ENCODE measurements around the gene RABAC1.

RABAC1 gene

GRCh38 chr19:41927497-41928192 lies 31.5 kb downstream of the RABAC1 start:
- no peak for DNase-seq
- no peaks in the 10 kb centered on the region for H3K9me3 Mint-ChIP-seq
- H3K27ac Mint-ChIP-seq: no peak overlapping the region
- H3K4me3 Mint-ChIP-seq: no peak overlapping the region
- H3K27me3 Mint-ChIP-seq: peaks cover 6 to 26% of the 10 kb centered on the region in 2 donors
- peak; percentile 40 for ATAC-seq (replicated peaks)
- H3K36me3 Mint-ChIP-seq (ENCODE audit: insufficient read depth): peaks cover 14% of the 10 kb centered on the region
- peaks cover 21 to 22% of the 10 kb centered on the region in 2 donors for H3K4me1 Mint-ChIP-seq (ENCODE audit: low read depth in 2 of 2)

- no peak overlapping the region for H3K4me3 Mint-ChIP-seq
- H3K27me3 Mint-ChIP-seq: peaks cover 12 to 33% of the 10 kb centered on the region in 2 donors
- ATAC-seq (replicated peaks) (no peak), DNase-seq (no peak)
- H3K9me3 Mint-ChIP-seq: no peaks in the 10 kb centered on the region
- no peak overlapping the region for H3K27ac Mint-ChIP-seq
- H3K4me1 Mint-ChIP-seq (ENCODE audit: low read depth in 2 of 2): peaks cover 19 to 26% of the 10 kb centered on the region in 2 donors
- peaks cover 14% of the 10 kb centered on the region for H3K36me3 Mint-ChIP-seq (ENCODE audit: insufficient read depth)
These were observed 32.2 kb downstream of the RABAC1 start for GRCh38 chr19:41926763-41927496.

- peaks cover 16% of the 10 kb centered on the region for H3K36me3 Mint-ChIP-seq (ENCODE audit: insufficient read depth)
- H3K27ac Mint-ChIP-seq: no peak overlapping the region
- no peak overlapping the region for H3K4me3 Mint-ChIP-seq
- ATAC-seq (replicated peaks) (no peak), DNase-seq (no peak)
- peaks cover 22 to 24% of the 10 kb centered on the region in 2 donors for H3K4me1 Mint-ChIP-seq (ENCODE audit: low read depth in 2 of 2)
- peaks cover 13 to 41% of the 10 kb centered on the region in 2 donors for H3K27me3 Mint-ChIP-seq
- no peaks in the 10 kb centered on the region for H3K9me3 Mint-ChIP-seq
These were observed 32.9 kb downstream of the RABAC1 start for GRCh38 chr19:41926028-41926762.

- Mint-ChIP-seq H3K9me3 (no peaks in the 10 kb centered on the region), H3K4me3 (no peak overlapping the region), H3K27ac (no peak overlapping the region), H3K27me3 (peaks cover 13 to 45% of the 10 kb centered on the region in 2 donors), H3K36me3 (ENCODE audit: insufficient read depth) (peaks cover 18% of the 10 kb centered on the region), H3K4me1 (ENCODE audit: low read depth in 2 of 2) (peaks cover 20 to 21% of the 10 kb centered on the region in 2 donors)
- DNase-seq (no peak), ATAC-seq (replicated peaks) (no peak)
These were observed 33.7 kb downstream of the RABAC1 start for GRCh38 chr19:41925208-41926003.

- no peaks in the 10 kb centered on the region for H3K9me3 Mint-ChIP-seq
- H3K27ac Mint-ChIP-seq: no peak overlapping the region
- peaks cover 13 to 39% of the 10 kb centered on the region in 2 donors for H3K27me3 Mint-ChIP-seq
- DNase-seq: no peak
- H3K4me3 Mint-ChIP-seq: no peak overlapping the region
- peaks cover 13% of the 10 kb centered on the region for H3K36me3 Mint-ChIP-seq (ENCODE audit: insufficient read depth)
- peaks cover 12 to 13% of the 10 kb centered on the region in 2 donors for H3K4me1 Mint-ChIP-seq (ENCODE audit: low read depth in 2 of 2)
- no peak for ATAC-seq (replicated peaks)
These were observed 34.7 kb downstream of the RABAC1 start for GRCh38 chr19:41924151-41925145.

- no peak for ATAC-seq (replicated peaks)
- Mint-ChIP-seq H3K27ac (no peak overlapping the region), H3K27me3 (peaks cover 13 to 30% of the 10 kb centered on the region in 2 donors), H3K4me1 (ENCODE audit: low read depth in 2 of 2) (peaks cover 4 to 6% of the 10 kb centered on the region in 2 donors), H3K4me3 (no peak overlapping the region), H3K36me3 (ENCODE audit: insufficient read depth) (peaks cover 12% of the 10 kb centered on the region), H3K9me3 (no peaks in the 10 kb centered on the region)
- no peak for DNase-seq
These were observed 35.9 kb downstream of the RABAC1 start for GRCh38 chr19:41923045-41923788.

GRCh38 chr19:41922585-41922984 lies 36.5 kb downstream of the RABAC1 start:
- Mint-ChIP-seq H3K4me1 (ENCODE audit: low read depth in 2 of 2) (peaks cover 4 to 6% of the 10 kb centered on the region in 2 donors), H3K4me3 (no peak overlapping the region), H3K9me3 (no peaks in the 10 kb centered on the region), H3K36me3 (ENCODE audit: insufficient read depth) (peaks cover 12% of the 10 kb centered on the region), H3K27me3 (peaks cover 13 to 30% of the 10 kb centered on the region in 2 donors), H3K27ac (no peak overlapping the region)
- no peak for ATAC-seq (replicated peaks)
- no peak for DNase-seq

- Mint-ChIP-seq H3K27ac (no peak overlapping the region), H3K4me1 (ENCODE audit: low read depth in 2 of 2) (peaks cover 4 to 6% of the 10 kb centered on the region in 2 donors), H3K4me3 (no peak overlapping the region)
These were observed 37.2 kb downstream of the RABAC1 start for GRCh38 chr19:41921577-41922576.

GRCh38 chr19:41920882-41921576 lies 38.1 kb downstream of the RABAC1 start:
- Mint-ChIP-seq H3K27ac (no peak overlapping the region), H3K27me3 (peaks cover 13 to 30% of the 10 kb centered on the region in 2 donors), H3K9me3 (no peaks in the 10 kb centered on the region), H3K4me3 (no peak overlapping the region), H3K36me3 (ENCODE audit: insufficient read depth) (peaks cover 12% of the 10 kb centered on the region), H3K4me1 (ENCODE audit: low read depth in 2 of 2) (peaks cover 4 to 6% of the 10 kb centered on the region in 2 donors)
- DNase-seq: no peak
- ATAC-seq (replicated peaks): no peak

More at GRCh38 chr19:41921577-41922576, 37.2 kb downstream of the RABAC1 start:
- ATAC-seq (replicated peaks): no peak
- no peak for DNase-seq
- H3K27me3 Mint-ChIP-seq: peaks cover 13 to 30% of the 10 kb centered on the region in 2 donors
- peaks cover 12% of the 10 kb centered on the region for H3K36me3 Mint-ChIP-seq (ENCODE audit: insufficient read depth)
- no peaks in the 10 kb centered on the region for H3K9me3 Mint-ChIP-seq

GRCh38 chr19:41919948-41920712 lies 39.0 kb downstream of the RABAC1 start:
- H3K36me3 Mint-ChIP-seq (ENCODE audit: insufficient read depth): peaks cover 12% of the 10 kb centered on the region
- H3K4me1 Mint-ChIP-seq (ENCODE audit: low read depth in 2 of 2): peaks cover 4 to 6% of the 10 kb centered on the region in 2 donors
- DNase-seq: no peak
- no peaks in the 10 kb centered on the region for H3K9me3 Mint-ChIP-seq
- no peak overlapping the region for H3K4me3 Mint-ChIP-seq
- no peak overlapping the region for H3K27ac Mint-ChIP-seq
- ATAC-seq (replicated peaks): no peak
- H3K27me3 Mint-ChIP-seq: peaks cover 13 to 30% of the 10 kb centered on the region in 2 donors
